ENCODE results near the gene C5AR2. TPM values are rescaled to one million over a fixed set of nuclear protein-coding genes. Genes with fewer than 3 reads are reported as not detected.
A peak's percentile ranks its signal among the peaks of the same experiment; 100 is the strongest.
"Not testable (repeated sequence)": the region's sequence is repeated elsewhere in the genome, so short reads cannot be mapped to it uniquely, and the experiment has no call there.

The C5AR2 gene
- total RNA-seq (2014; rRNA removed), result not detected in 2 replicates
- polyA plus RNA-seq (2012), result 0.02 TPM

GRCh38 chr19:47331931-47332547, at the start of gene C5AR2:
Gene C5AR2, plus strand, starts transcription at chr19:47332175. Its CDS starts 8,625 bp downstream, at chr19:47340800.
- DNase-seq (ENCODE audit: low read depth), result no peak

GRCh38 chr19:47283405-47284059, 48.4 kb upstream of the C5AR2 start:
- no peak for DNase-seq (ENCODE audit: low read depth)

- peak; percentile 54 for DNase-seq (ENCODE audit: low read depth)
Observed at GRCh38 chr19:47284324-47284899, 47.6 kb upstream of the C5AR2 start.

GRCh38 chr19:47296036-47296435, 35.9 kb upstream of the C5AR2 start:
- DNase-seq (ENCODE audit: low read depth), result peak; percentile 69

GRCh38 chr19:47300867-47301266, 31.1 kb upstream of the C5AR2 start:
- not testable (repeated sequence) for DNase-seq (ENCODE audit: low read depth)

GRCh38 chr19:47302249-47302648, 29.7 kb upstream of the C5AR2 start:
- DNase-seq (ENCODE audit: low read depth), result no peak

- DNase-seq (ENCODE audit: low read depth), result no peak
Observed at GRCh38 chr19:47303966-47304365, 28.0 kb upstream of the C5AR2 start.

GRCh38 chr19:47305309-47305751, 26.6 kb upstream of the C5AR2 start:
- peak; percentile 80 for DNase-seq (ENCODE audit: low read depth)

GRCh38 chr19:47306303-47306702, 25.7 kb upstream of the C5AR2 start:
- DNase-seq (ENCODE audit: low read depth), result no peak

- peak; percentile 48 for DNase-seq (ENCODE audit: low read depth)
Observed at GRCh38 chr19:47309038-47309437, 22.9 kb upstream of the C5AR2 start.

- DNase-seq (ENCODE audit: low read depth), result no peak
Observed at GRCh38 chr19:47309608-47310007, 22.4 kb upstream of the C5AR2 start, which contains the start of gene C5AR1. Gene C5AR1, plus strand, starts transcription at chr19:47309861. Its CDS starts 35 bp downstream, at chr19:47309896.

GRCh38 chr19:47310323-47310722, 21.7 kb upstream of the C5AR2 start:
- no peak for DNase-seq (ENCODE audit: low read depth)

- peak; percentile 13 for DNase-seq (ENCODE audit: low read depth)
Observed at GRCh38 chr19:47310819-47311218, 21.2 kb upstream of the C5AR2 start.

- DNase-seq (ENCODE audit: low read depth), result no peak
Observed at GRCh38 chr19:47312366-47313006, 19.5 kb upstream of the C5AR2 start.

GRCh38 chr19:47313754-47314295, 18.1 kb upstream of the C5AR2 start:
- DNase-seq (ENCODE audit: low read depth), result no peak

- peak; percentile 85 for DNase-seq (ENCODE audit: low read depth)
Observed at GRCh38 chr19:47315125-47315821, 16.7 kb upstream of the C5AR2 start.

GRCh38 chr19:47316513-47316912, 15.5 kb upstream of the C5AR2 start:
- DNase-seq (ENCODE audit: low read depth), result no peak

- no peak for DNase-seq (ENCODE audit: low read depth)
Observed at GRCh38 chr19:47319923-47320871, 11.8 kb upstream of the C5AR2 start.

- no peak for DNase-seq (ENCODE audit: low read depth)
Observed at GRCh38 chr19:47321630-47322029, 10.3 kb upstream of the C5AR2 start.

- DNase-seq (ENCODE audit: low read depth), result no peak
Observed at GRCh38 chr19:47322058-47322457, 9.9 kb upstream of the C5AR2 start.
